T47D (cell line): ENCODE data around the gene HSPB8.

ENCODE experiments used
- DNase-seq, 2 experiments: peaks; one replicate each; pipeline versions ENCODE4 v3.0.0 to v3.0.0-alpha.2; 2011 to 2012; ENCODE audit warnings: low read depth in 1 of 2, low spot score in 1 of 2
- JUND ChIP-seq: IDR thresholded peaks from 2 replicates; pipeline ENCODE4 v1.6.1; 2012; ENCODE audit warnings: low read depth
- in situ Hi-C: cut with HindIII; loops from 2 replicates; pipeline ENCODE4 v1.10.0; 2016; ENCODE audit warnings: low sequenced_read_pairs, low pct_unique_long_range_greater_than_20kb

HSPB8 gene

GRCh38 chr12:119178544-119179334 is at the start of gene HSPB8:
Gene HSPB8 (plus strand): TSS chr12:119178931. CDS start chr12:119179313, 382 bp downstream.
- DNase-seq = peak; percentile 89 to 92

GRCh38 chr12:119129827-119130434 is 48.8 kb upstream of the HSPB8 start:
- in situ Hi-C loops = no loop called here
- no peak for TF ChIP-seq JUND
- DNase-seq = no peak

More at GRCh38 chr12:119178544-119179334, at the start of gene HSPB8:
- no peak for TF ChIP-seq JUND
- in situ Hi-C loops = no loop called here

GRCh38 chr12:119130523-119130922 is 48.2 kb upstream of the HSPB8 start:
- no peak for TF ChIP-seq JUND

GRCh38 chr12:119134284-119135072 is 44.3 kb upstream of the HSPB8 start:
- no peak for DNase-seq
- in situ Hi-C loops = no loop called here
- no peak for TF ChIP-seq JUND

More at GRCh38 chr12:119130523-119130922, 48.2 kb upstream of the HSPB8 start:
- in situ Hi-C loops = no loop called here
- DNase-seq = no peak

GRCh38 chr12:119136811-119137410 is 41.8 kb upstream of the HSPB8 start:
- DNase-seq = no peak
- in situ Hi-C loops = no loop called here
- no peak for TF ChIP-seq JUND

GRCh38 chr12:119139448-119139847 is 39.3 kb upstream of the HSPB8 start:
- in situ Hi-C loops = no loop called here
- DNase-seq = no peak
- no peak for TF ChIP-seq JUND

GRCh38 chr12:119145367-119145766 is 33.4 kb upstream of the HSPB8 start:
- TF ChIP-seq JUND = no peak
- no peak for DNase-seq
- in situ Hi-C loops = no loop called here

GRCh38 chr12:119147847-119148448 is 30.8 kb upstream of the HSPB8 start:
- no peak for TF ChIP-seq JUND
- in situ Hi-C loops = no loop called here

GRCh38 chr12:119149270-119149669 is 29.5 kb upstream of the HSPB8 start:
- in situ Hi-C loops = no loop called here
- no peak for TF ChIP-seq JUND
- DNase-seq = no peak

More at GRCh38 chr12:119147847-119148448, 30.8 kb upstream of the HSPB8 start:
- no peak for DNase-seq

GRCh38 chr12:119151445-119152026 is 27.2 kb upstream of the HSPB8 start:
- DNase-seq = no peak
- no peak for TF ChIP-seq JUND
- in situ Hi-C loops = no loop called here

- DNase-seq = peak in 1 of 2 experiments; percentile 50
- in situ Hi-C loops = no loop called here
- no peak for TF ChIP-seq JUND
Observed at GRCh38 chr12:119153477-119154434, 25.0 kb upstream of the HSPB8 start.
